Upper lobe of left lung (tissue), 6 donors: ENCODE data around the gene SEMA6C. TPM values are rescaled to one million over a fixed set of nuclear protein-coding genes. Genes with fewer than 3 reads are reported as not detected.

Source experiments
- ATAC-seq, 2 donors: fragments of 200-7000 bp; cut with Tn5 transposase; one replicate each; pipeline ENCODE4 v1.9.1; 2022; ENCODE audit warnings: mild to moderate bottlenecking in 2 of 2, moderate library complexity in 2 of 2; ENCODE audit not compliant: low FRiP score in 2 of 2
- DNase-seq, 2 donors: peaks; one replicate each; pipeline ENCODE4 v3.0.0-alpha.2; 2019 to 2020
- H3K27ac ChIP-seq, 4 donors: fragments of 200-600 bp; sonication (generic); one replicate each; pipeline ENCODE4 v1.5.1; 2016 to 2019
- H3K27me3 ChIP-seq, 4 donors: fragments of 200-600 bp; sonication (generic); one replicate each; pipeline ENCODE4 v1.5.1; 2017 to 2019
- H3K36me3 ChIP-seq, 4 donors: fragments of 200-600 bp; sonication (generic); one replicate each; pipeline ENCODE4 v1.5.1; 2016 to 2019
- H3K4me1 ChIP-seq, 4 donors: fragments of 200-600 bp; sonication (generic); one replicate each; pipeline ENCODE4 v1.5.1; 2018 to 2019
- H3K4me3 ChIP-seq, 4 donors: fragments of 200-600 bp; sonication (generic); one replicate each; pipeline ENCODE4 v1.5.1; 2017 to 2019; ENCODE audit warnings: mild to moderate bottlenecking in 2 of 4, moderate library complexity in 1 of 4
- H3K9me3 ChIP-seq, 4 donors: fragments of 200-600 bp; sonication (generic); one replicate each; pipeline ENCODE4 v1.5.1; 2018 to 2019
- CTCF ChIP-seq, 6 experiments: fragments of 450-650 bp in 4 of 6; fragments of 200-600 bp in 2 of 6; sonication (generic) in 2 of 6; IDR thresholded peaks; one replicate each; pipeline ENCODE4 v1.5.1; 2016 to 2019; ENCODE audit warnings: antibody characterized with exemption in 6 of 6
- EP300 ChIP-seq, 4 donors: sonication (generic); formaldehyde crosslinking; IDR thresholded peaks; one replicate each; pipeline ENCODE4 v1.5.1; 2017; ENCODE audit warnings: antibody characterized with exemption in 4 of 4, control low read depth in 2 of 4
- POLR2A ChIP-seq, 4 donors: fragments of 450-650 bp; IDR thresholded peaks; one replicate each; pipeline ENCODE4 v1.5.1; 2016 to 2017; ENCODE audit warnings: antibody characterized with exemption in 4 of 4, mild to moderate bottlenecking in 2 of 4
- POLR2AphosphoS5 ChIP-seq, 2 donors: sonication (generic); formaldehyde crosslinking; IDR thresholded peaks; one replicate each; pipeline ENCODE4 v1.5.1; 2017; ENCODE audit warnings: antibody characterized with exemption in 2 of 2
- WGBS, 2 donors: methylation state at CpG; one replicate each; pipeline ENCODE4 v1.1.5; 2017 to 2018; 5-methylcytosine and 5-hydroxymethylcytosine counted together
- total RNA-seq, 6 donors: library from RNA; depleted of rRNA in 4 of 6; stranded (reverse); fragments of >200 nt in 4 of 6; gene quantifications; one replicate each; pipeline versions ENCODE4 v1.1.0 to v1.2.1, GENCODE V29; 2016 to 2021
- donor health status: DM: no; HTN: no; CAD: no; lungs with moderate emphysema.
- donor health status: DM: no; HTN: yes; CAD: no; lungs with severe emphysema.

SEMA6C gene
- total RNA-seq, 6 donors from 2014 or later: 2.1 to 13.6 (median 5.8) TPM

DNA sequence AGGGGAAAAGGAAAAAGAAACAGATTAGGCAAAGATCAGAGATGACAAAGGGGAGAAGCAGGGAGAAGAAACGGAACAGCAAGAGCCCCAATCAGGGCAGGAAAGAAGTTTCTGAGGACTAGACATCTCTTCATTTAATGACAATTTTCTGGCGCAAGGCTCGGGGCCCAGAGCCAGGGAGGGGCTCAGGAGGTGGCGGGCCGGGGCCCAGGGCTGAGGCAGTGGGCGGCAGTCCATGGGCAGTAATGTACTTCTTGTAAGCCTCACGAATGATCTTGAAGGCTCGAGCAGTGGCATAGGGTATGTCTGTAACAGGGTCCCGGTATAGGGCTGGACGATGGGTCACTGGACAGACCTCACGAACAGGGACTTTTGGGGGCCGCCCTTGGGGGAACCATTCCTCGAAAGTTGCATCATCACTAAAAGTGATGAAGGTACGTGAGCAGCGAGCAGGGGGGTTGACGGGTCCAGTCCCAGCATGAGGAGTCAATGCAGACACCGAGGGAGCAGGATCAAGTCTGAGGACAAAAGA, 30.1 kb upstream of the SEMA6C start:
- no peak overlapping the region for H3K27ac ChIP-seq
- no peaks in the 10 kb centered on the region for H3K27me3 ChIP-seq
- H3K9me3 ChIP-seq: no peaks in the 10 kb centered on the region
- DNase-seq (peak in 1 of 2 donors; percentile 56), ATAC-seq (peak in 1 of 2 donors; percentile 23)
- TF ChIP-seq EP300 (IDR thresholded peaks at IDR 0.05) (no peak), CTCF (IDR thresholded peaks at IDR 0.05) (no peak), POLR2A (IDR thresholded peaks at IDR 0.05) (no peak), POLR2AphosphoS5 (IDR thresholded peaks at IDR 0.05) (no peak)
- peaks cover 28 to 87% (median 68%) of the 10 kb centered on the region in 4 donors for H3K36me3 ChIP-seq
- 94% methylated on average over 17 of the region's 17 CpGs for WGBS, 2 donors
- no peak overlapping the region for H3K4me3 ChIP-seq
- no peaks in the 10 kb centered on the region for H3K4me1 ChIP-seq

GRCh38 chr1:151175863-151176262, 29.4 kb upstream of the SEMA6C start, which contains the start of gene TMOD4:
Gene TMOD4 (minus strand): TSS chr1:151175981. CDS start chr1:151174875, 1,106 bp downstream.
- Histone ChIP-seq H3K9me3 (no peaks in the 10 kb centered on the region), H3K36me3 (peaks cover 21 to 86% (median 66%) of the 10 kb centered on the region in 4 donors), H3K27ac (no peak within 1 kb of the TSS), H3K4me1 (no peaks in the 10 kb centered on the region), H3K27me3 (no peaks in the 10 kb centered on the region), H3K4me3 (no peak within 1 kb of the TSS)
- ATAC-seq: peak in 1 of 2 donors; percentile 74
- no peak for DNase-seq
- WGBS, 2 donors: 60 to 71% methylated on average over 4 of the region's 4 CpGs
- TF ChIP-seq POLR2AphosphoS5 (IDR thresholded peaks at IDR 0.05) (no peak), EP300 (IDR thresholded peaks at IDR 0.05) (no peak), CTCF (IDR thresholded peaks at IDR 0.05) (peak in 3 of 6 experiments; percentile 26 to 28 (median 26))

DNA sequence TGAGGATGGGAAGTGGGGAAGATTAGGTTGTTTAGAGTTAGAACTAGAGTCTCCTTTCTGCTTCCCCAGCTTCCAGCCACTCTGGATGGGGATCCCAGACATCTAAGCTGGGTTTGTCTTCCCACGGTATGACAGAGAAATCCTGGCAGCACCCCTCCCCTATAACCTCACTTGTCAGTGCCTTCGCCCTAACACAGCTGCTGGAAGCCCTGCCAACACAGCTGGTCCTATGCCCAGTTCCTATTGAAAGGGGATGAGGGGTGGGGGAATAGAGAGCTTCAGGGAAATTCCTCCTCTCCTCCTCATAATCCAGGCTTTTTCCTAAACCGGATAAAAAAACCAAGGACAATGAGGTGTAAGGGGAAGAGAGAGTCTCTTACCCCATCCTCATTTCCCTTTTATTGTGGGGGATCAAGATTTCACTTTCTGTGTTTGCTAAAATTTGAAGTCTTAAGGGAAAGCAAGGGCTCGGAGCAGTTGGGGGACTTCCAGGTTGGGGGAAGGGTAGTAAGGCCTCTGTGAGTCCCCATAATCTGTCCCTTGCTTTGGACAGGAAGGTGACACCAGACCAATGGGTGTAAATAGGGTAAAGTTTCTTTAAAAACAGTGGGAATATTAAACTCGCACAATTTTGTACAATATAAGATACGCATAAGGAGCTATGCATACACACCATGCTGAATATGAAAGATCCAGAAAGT, 28.8 kb upstream of the SEMA6C start:
- Histone ChIP-seq H3K36me3 (peaks cover 20 to 86% (median 65%) of the 10 kb centered on the region in 4 donors), H3K27me3 (no peaks in the 10 kb centered on the region), H3K27ac (no peak overlapping the region), H3K4me1 (no peaks in the 10 kb centered on the region), H3K9me3 (no peaks in the 10 kb centered on the region), H3K4me3 (no peak overlapping the region)
- DNase-seq: no peak
- TF ChIP-seq POLR2A (IDR thresholded peaks at IDR 0.05) (no peak), CTCF (IDR thresholded peaks at IDR 0.05) (no peak), POLR2AphosphoS5 (IDR thresholded peaks at IDR 0.05) (no peak), EP300 (IDR thresholded peaks at IDR 0.05) (no peak)
- 69 to 74% methylated on average over 6 of the region's 6 CpGs for WGBS, 2 donors
- ATAC-seq: peak in 1 of 2 donors; percentile 43

- Histone ChIP-seq H3K4me3 (no peak overlapping the region), H3K27ac (no peak overlapping the region), H3K9me3 (no peaks in the 10 kb centered on the region), H3K36me3 (peaks cover 2 to 76% (median 45%) of the 10 kb centered on the region in 4 donors), H3K4me1 (peaks cover 10 to 14% (median 11%) of the 10 kb centered on the region in 4 donors), H3K27me3 (no peaks in the 10 kb centered on the region)
- WGBS, 2 donors: 93 to 94% methylated on average over 3 to 5 of the region's 5 CpGs
- no peak for ATAC-seq
- DNase-seq: no peak
- no peak for TF ChIP-seq CTCF (IDR thresholded peaks at IDR 0.05)
Measured at GRCh38 chr1:151171190-151171589, 24.8 kb upstream of the SEMA6C start.
